ENCODE results near the gene ATP1A1. TPM values are rescaled to one million over a fixed set of nuclear protein-coding genes. Genes with fewer than 3 reads are reported as not detected.

The ATP1A1 gene
- total RNA-seq, 1 donor from 2014 or later, result 518 TPM

DNA sequence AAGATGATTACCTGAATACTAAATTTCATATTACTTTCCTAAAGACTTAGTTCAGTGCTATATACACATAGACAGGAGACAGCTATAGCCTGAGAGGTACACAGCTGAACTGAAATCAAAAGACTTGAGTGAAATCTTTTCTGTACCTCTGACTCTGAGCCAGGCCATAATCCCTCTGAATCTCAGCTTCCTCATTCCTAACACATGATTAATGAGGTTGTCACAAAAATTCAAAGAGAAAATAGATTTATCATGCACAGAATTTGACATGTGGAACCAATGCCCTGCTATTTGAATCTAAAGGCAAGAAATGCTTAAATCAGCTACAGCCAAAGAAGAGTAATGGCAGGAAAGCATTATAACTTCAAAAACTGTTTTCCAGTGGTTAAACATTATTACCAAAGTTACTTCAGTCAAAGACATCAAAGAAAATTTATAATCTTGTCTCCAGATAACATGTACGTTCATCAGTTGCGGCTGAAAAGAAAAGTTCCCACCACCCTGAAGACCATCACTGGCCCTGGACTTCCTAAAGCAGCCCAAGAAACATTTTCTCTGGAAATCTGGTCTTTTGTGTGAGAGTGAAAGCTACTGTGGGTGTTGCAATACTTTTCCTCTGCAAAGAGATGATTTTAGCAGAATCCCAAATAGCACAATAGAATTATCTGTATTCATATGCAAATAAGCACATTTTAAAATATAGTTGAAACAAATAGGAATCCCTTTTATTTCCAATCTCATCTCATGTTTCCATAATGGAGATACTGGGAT, 13.8 kb upstream of the ATP1A1 start:
- intact Hi-C loops (cut with DNase I), result no loop called here
- peak in 1 of 2 donors; percentile 41 for ATAC-seq
- no peaks in the 10 kb centered on the region for H3K9me3 ChIP-seq
- H3K27ac ChIP-seq, result no peak overlapping the region
- no peaks in the 10 kb centered on the region for H3K4me1 ChIP-seq
- no peaks in the 10 kb centered on the region for H3K27me3 ChIP-seq (ENCODE audit: low read depth)
- no peaks in the 10 kb centered on the region for H3K36me3 ChIP-seq
- no peak for DNase-seq
- H3K4me3 ChIP-seq, result no peak overlapping the region
- TF ChIP-seq, protein P1, sequence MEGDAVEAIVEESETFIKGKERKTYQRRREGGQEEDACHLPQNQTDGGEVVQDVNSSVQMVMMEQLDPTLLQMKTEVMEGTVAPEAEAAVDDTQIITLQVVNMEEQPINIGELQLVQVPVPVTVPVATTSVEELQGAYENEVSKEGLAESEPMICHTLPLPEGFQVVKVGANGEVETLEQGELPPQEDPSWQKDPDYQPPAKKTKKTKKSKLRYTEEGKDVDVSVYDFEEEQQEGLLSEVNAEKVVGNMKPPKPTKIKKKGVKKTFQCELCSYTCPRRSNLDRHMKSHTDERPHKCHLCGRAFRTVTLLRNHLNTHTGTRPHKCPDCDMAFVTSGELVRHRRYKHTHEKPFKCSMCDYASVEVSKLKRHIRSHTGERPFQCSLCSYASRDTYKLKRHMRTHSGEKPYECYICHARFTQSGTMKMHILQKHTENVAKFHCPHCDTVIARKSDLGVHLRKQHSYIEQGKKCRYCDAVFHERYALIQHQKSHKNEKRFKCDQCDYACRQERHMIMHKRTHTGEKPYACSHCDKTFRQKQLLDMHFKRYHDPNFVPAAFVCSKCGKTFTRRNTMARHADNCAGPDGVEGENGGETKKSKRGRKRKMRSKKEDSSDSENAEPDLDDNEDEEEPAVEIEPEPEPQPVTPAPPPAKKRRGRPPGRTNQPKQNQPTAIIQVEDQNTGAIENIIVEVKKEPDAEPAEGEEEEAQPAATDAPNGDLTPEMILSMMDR (IDR thresholded peaks at IDR 0.05), result no peak

DNA sequence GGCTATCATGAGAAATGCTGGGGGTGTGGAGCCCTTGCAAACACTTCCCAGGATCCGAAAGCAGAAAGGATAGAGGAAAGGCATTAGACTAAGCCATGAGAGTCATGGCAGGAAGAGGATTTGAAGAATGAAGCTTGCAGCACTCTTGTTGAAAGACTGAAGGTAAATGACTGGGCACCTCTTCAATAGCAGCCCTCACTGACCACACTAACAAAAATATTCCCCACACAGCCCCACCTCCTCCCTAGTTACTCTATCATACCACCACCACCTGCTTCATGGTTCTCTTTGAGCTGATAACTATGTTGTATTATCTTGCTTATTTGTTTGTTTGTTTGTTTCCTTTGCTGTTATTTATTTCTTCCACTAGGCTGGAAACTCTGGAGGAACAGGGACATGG, 13.2 kb upstream of the ATP1A1 start:
- ATAC-seq (no peak), DNase-seq (no peak)
- Histone ChIP-seq H3K36me3 (no peaks in the 10 kb centered on the region), H3K4me1 (no peaks in the 10 kb centered on the region), H3K27me3 (ENCODE audit: low read depth) (no peaks in the 10 kb centered on the region), H3K27ac (no peak overlapping the region), H3K4me3 (no peak overlapping the region), H3K9me3 (no peaks in the 10 kb centered on the region)
- TF ChIP-seq, protein P1 (IDR thresholded peaks at IDR 0.05), result no peak
- intact Hi-C loops (cut with DNase I), result no loop called here

DNA sequence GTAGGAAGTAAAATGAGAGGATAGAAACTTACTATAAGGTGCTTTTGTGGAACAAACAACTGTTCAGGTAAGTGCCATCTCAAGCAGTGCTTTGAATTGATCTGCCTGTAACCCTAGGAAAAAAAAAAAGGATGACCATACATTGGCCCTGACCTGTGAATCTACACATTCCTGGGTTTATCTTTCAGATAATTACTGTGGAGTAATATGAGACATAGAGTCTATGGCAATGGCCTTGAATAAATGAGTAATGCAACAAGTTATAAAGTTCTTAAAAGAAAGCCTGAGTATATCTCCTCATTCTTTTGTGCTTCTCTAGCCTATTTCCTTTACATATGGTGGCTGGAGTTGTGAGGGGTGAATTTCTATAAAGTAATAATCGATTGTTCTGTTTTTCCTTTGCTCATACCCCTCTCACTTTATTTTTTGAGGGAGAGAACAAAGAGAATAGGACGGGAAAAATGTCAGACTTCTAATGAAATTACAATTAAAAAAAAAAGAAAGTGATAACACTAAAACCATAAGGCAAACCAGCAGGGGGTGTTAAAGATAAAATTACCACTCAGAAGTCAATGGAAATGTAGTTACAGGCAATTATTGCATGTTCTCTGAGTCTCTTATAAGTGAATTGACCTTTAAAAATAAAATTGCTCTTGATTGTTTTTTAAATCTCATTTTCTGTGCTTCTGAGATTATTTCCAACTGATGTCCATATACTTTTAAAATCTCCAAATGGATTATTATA, 12.4 kb upstream of the ATP1A1 start:
- Histone ChIP-seq H3K36me3 (no peaks in the 10 kb centered on the region), H3K9me3 (no peaks in the 10 kb centered on the region), H3K4me1 (no peaks in the 10 kb centered on the region), H3K27me3 (ENCODE audit: low read depth) (no peaks in the 10 kb centered on the region), H3K4me3 (no peak overlapping the region), H3K27ac (no peak overlapping the region)
- intact Hi-C loops (cut with DNase I), result no loop called here
- ATAC-seq (no peak), DNase-seq (no peak)
- TF ChIP-seq, protein P1 (IDR thresholded peaks at IDR 0.05), result peak; percentile 46

DNA sequence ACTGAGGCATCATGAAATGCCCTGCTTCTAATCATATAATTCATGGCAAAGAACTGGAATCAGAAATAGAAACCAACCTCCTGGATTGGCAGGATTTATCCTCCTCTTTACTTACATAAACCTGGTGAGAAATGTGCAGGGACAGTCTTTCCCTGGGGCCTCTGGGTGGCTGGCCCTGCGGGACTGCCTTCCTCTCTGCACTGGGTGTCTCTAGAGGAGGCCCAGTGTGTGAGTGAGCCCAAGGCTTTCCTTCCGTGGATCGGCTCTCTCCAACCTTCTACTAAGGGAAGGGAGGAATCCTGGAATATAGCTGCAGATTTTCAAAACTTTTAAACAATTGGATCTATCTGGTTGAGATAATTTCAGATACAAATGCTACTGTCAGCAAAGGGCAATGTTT, 11.4 kb upstream of the ATP1A1 start:
- H3K36me3 ChIP-seq, result no peaks in the 10 kb centered on the region
- ATAC-seq (no peak), DNase-seq (no peak)
- H3K27me3 ChIP-seq (ENCODE audit: low read depth), result no peaks in the 10 kb centered on the region
- H3K4me1 ChIP-seq, result no peaks in the 10 kb centered on the region
- H3K9me3 ChIP-seq, result no peaks in the 10 kb centered on the region
- intact Hi-C loops (cut with DNase I), result no loop called here
- TF ChIP-seq, protein P1 (IDR thresholded peaks at IDR 0.05), result no peak
- H3K4me3 ChIP-seq, result no peak overlapping the region
- no peak overlapping the region for H3K27ac ChIP-seq

DNA sequence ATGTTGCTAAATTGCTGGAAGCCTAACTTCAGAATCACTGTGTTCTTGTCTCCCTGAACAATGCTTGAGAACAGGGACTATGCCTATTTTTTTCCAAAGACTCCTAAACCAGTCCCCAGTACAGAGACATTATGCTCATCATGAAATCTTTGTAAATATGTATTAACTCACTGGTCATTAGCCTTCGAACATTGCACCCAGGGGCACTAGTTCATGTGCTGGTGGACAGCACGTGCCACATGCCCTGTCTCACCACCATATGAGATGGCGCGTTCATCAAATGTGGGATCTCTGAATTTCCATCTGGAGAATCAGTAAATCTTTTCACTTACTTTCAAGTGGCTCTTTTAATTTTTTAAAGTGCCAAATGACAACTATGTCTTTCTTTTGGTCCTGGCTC, 11.0 kb upstream of the ATP1A1 start:
- ATAC-seq, result no peak

More for the DNA sequence above, 11.0 kb upstream of the ATP1A1 start:
- TF ChIP-seq, protein P1 (IDR thresholded peaks at IDR 0.05), result no peak
- H3K27ac ChIP-seq, result no peak overlapping the region
- H3K9me3 ChIP-seq, result no peaks in the 10 kb centered on the region
- no peaks in the 10 kb centered on the region for H3K36me3 ChIP-seq
- no peak for DNase-seq
- intact Hi-C loops (cut with DNase I), result no loop called here
- H3K27me3 ChIP-seq (ENCODE audit: low read depth), result no peaks in the 10 kb centered on the region
- no peaks in the 10 kb centered on the region for H3K4me1 ChIP-seq
- H3K4me3 ChIP-seq, result no peak overlapping the region

All from lower lobe of right lung (tissue), 2 donors.